Uterus (tissue), 2 donors: Measurements from ENCODE around the gene IL21.

Experiments
- POLR2A ChIP-seq, 2 donors: fragments of 450-650 bp; IDR thresholded peaks; one replicate each; pipeline ENCODE4 v1.6.1; 2016; ENCODE audit warnings: antibody characterized with exemption in 2 of 2, mild to moderate bottlenecking in 1 of 2, moderate library complexity in 1 of 2
- TF ChIP-seq, protein P1 (sequence below), 4 experiments: fragments of 200-600 bp in 2 of 4; fragments of 450-650 bp in 2 of 4; sonication (generic) in 2 of 4; IDR thresholded peaks; one replicate each; pipeline ENCODE4 v1.5.1; 2016 to 2019; ENCODE audit warnings: antibody characterized with exemption in 4 of 4, mild to moderate bottlenecking in 2 of 4, moderate library complexity in 1 of 4

DNA sequence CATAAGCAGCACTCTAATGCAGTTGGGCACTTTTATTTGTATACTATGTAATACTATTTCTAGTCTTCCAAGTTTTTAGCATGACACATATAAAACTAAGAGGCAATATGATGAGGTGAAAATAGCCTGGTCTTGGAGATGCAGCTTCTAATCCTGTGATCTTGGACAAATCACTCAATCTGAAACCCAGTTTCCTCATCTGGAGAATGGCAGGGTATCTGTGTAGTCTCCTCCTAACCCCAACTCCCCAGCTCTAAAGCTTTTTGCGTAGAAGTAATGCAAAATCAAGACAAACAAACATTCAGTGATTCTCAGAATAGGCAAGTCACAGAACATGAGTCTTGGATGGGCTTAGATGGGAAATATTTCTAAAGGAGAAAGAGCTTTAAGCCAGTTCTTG is 36.7 kb upstream of the IL21 start:
- TF ChIP-seq, protein P1, sequence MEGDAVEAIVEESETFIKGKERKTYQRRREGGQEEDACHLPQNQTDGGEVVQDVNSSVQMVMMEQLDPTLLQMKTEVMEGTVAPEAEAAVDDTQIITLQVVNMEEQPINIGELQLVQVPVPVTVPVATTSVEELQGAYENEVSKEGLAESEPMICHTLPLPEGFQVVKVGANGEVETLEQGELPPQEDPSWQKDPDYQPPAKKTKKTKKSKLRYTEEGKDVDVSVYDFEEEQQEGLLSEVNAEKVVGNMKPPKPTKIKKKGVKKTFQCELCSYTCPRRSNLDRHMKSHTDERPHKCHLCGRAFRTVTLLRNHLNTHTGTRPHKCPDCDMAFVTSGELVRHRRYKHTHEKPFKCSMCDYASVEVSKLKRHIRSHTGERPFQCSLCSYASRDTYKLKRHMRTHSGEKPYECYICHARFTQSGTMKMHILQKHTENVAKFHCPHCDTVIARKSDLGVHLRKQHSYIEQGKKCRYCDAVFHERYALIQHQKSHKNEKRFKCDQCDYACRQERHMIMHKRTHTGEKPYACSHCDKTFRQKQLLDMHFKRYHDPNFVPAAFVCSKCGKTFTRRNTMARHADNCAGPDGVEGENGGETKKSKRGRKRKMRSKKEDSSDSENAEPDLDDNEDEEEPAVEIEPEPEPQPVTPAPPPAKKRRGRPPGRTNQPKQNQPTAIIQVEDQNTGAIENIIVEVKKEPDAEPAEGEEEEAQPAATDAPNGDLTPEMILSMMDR (IDR thresholded peaks at IDR 0.05) = no peak
- no peak for TF ChIP-seq POLR2A (IDR thresholded peaks at IDR 0.05)
